ENCODE results near the gene PCGF5. TPM values are rescaled to one million over a fixed set of nuclear protein-coding genes. Genes with fewer than 3 reads are reported as not detected.

The PCGF5 gene
- total and polyA plus RNA-seq, 2 of the 8 experiments (the other 6 are each of a cell fraction or from before 2014, with no cell fraction given) = 5.8 to 8.4 TPM

DNA sequence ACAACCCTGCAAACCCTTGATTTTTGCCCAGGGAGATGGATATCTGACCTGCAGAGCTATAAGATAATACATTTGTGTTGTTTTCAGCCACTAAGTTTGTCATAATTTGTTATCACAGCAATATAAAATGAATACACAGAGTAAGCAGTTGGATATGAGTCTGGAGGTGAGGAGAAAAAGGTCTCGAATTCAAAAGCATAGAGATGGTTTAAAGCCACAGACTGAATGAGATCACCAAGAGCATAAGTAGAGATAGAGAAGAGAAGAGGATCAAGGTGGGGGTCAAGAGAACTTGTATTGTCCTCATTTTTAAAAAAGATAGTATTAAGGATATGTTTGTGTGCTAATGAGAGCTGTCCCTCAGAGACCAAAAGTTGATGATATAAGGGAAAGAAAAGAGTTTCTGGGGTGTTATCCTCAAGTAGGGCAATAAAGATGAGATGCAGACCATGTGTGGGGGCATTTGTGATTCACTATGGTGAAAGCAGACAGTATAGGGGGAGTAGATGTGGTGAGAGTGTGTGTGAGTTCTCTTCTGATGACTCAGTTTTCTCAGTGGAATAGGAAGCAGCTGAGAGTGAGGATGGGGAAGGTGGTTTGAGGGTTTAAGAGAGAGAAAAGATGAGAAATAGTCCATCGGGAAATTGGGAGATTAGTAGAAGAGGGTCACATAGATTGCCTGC lies 25.8 kb upstream of the PCGF5 start (continued):
- TF ChIP-seq RNF2 (IDR thresholded peaks at IDR 0.05; ENCODE audit: borderline replicate concordance, low read depth, low read length, missing control alignments, poor library complexity, severe bottlenecking) = no peak
- no peak for TF ChIP-seq SP4 (IDR thresholded peaks at IDR 0.05; ENCODE audit: low read length)
- TF ChIP-seq KDM5A (IDR thresholded peaks at IDR 0.05; ENCODE audit: low read length) = no peak
- no peak for TF ChIP-seq HDAC2 (IDR thresholded peaks at IDR 0.05; ENCODE audit: borderline replicate concordance in 1 of 2, low read depth in 2 of 2, low read length in 2 of 2)
